Transverse colon (tissue), 3 donors: Measurements from ENCODE around the gene KRT1.

Experiments
- CTCF ChIP-seq, 5 experiments: fragments of 200-600 bp in 3 of 5; fragments of 450-650 bp in 2 of 5; sonication (generic) in 3 of 5; IDR thresholded peaks; 1 replicate in 2 of 5; 2 replicates in 3 of 5; pipeline ENCODE4 v1.5.1; 2016 to 2017; ENCODE audit warnings: antibody characterized with exemption in 5 of 5, inconsistent platforms in 3 of 5, mild to moderate bottlenecking in 2 of 5, moderate library complexity in 1 of 5
- EP300 ChIP-seq: sonication (generic); formaldehyde crosslinking; IDR thresholded peaks from one replicate; pipeline ENCODE4 v1.6.1; 2017; ENCODE audit warnings: antibody characterized with exemption, low read depth

- TF ChIP-seq EP300 (no peak), CTCF (IDR thresholded peaks at IDR 0.05) (no peak)
These were observed 34.7 kb upstream of the KRT1 start for GRCh38 chr12:52714887-52715281.
